Bronchial epithelial cell (primary cell): Measurements from ENCODE around the gene PEAK1. TPM values are rescaled to one million over a fixed set of nuclear protein-coding genes. Genes with fewer than 3 reads are reported as not detected.
"Not testable (repeated sequence)": the region's sequence is repeated elsewhere in the genome, so short reads cannot be mapped to it uniquely, and the experiment has no call there.

ENCODE experiments used
- DNase-seq: peaks from one replicate; pipeline ENCODE4 v3.0.0-alpha.2; 2010; ENCODE audit warnings: low read depth
- FAIRE-seq: peaks from 2 replicates; lab custom pipeline; 2011; peaks lifted over from hg19 to GRCh38; lab: Jason Lieb, UNC
- H3K27me3 ChIP-seq: 2 replicates; pipeline ENCODE4 v1.5.1; 2011; ENCODE audit warnings: low read length; ENCODE audit not compliant: control insufficient read depth, insufficient read depth
- H3K36me3 ChIP-seq: 2 replicates; pipeline ENCODE4 v1.5.1; 2011; ENCODE audit warnings: low read length; ENCODE audit not compliant: control insufficient read depth, insufficient read depth
- H3K4me3 ChIP-seq: 2 replicates; pipeline ENCODE4 v1.5.1; 2011; ENCODE audit warnings: mild to moderate bottlenecking, low read depth, low read length, control low read depth
- total RNA-seq: library from RNA; depleted of rRNA; stranded (reverse); fragments of >200 nt; gene quantifications from 2 replicates; pipeline ENCODE4 v1.2.1, GENCODE V29; 2014
- TF ChIP-seq, protein P1 (sequence below): IDR thresholded peaks from 2 replicates; pipeline ENCODE4 v1.5.1; 2011; ENCODE audit warnings: mild to moderate bottlenecking, moderate library complexity, low read length, control low read depth, inconsistent platforms; ENCODE audit not compliant: insufficient read depth, severe bottlenecking

The PEAK1 gene
- total RNA-seq, 1 donor from 2014 or later: 3.7 TPM

DNA sequence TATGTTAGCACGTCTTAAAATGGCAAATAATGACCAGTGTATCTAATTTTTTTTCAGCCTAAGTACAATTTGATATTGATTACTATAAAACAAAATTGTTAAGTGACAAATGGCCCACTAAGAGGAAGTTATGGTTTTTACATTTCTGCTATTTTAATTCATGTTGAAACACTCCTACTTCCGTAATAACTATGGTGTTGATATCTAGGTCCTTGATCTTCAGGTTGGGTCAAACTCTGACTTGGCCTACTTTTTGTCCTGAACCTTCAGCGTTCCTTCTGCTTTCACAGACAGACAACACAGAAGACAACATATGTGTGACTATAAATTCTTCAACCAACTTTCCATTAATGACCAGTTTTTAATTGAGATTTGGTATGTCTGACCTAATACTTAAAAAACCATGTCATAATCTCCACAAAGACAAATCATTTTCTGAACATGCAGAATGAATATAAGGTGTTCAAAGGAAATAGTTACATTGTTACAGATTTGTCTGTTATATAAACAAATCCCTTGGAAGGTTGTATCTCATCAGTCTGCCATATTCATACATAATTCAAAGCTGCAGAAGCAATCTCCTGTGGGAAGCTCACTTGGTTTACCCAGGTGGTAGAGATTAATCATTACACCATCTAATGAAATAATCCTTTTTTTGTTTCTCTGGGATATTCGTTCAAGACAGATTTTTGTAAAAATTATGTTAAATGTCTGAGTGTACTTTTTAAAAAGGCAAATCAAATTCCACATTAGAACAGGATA, 256.9 kb downstream of the PEAK1 start:
- Histone ChIP-seq H3K4me3 (no peak overlapping the region), H3K27me3 (no peaks in the 10 kb centered on the region), H3K36me3 (no peaks in the 10 kb centered on the region)
- TF ChIP-seq, protein P1, sequence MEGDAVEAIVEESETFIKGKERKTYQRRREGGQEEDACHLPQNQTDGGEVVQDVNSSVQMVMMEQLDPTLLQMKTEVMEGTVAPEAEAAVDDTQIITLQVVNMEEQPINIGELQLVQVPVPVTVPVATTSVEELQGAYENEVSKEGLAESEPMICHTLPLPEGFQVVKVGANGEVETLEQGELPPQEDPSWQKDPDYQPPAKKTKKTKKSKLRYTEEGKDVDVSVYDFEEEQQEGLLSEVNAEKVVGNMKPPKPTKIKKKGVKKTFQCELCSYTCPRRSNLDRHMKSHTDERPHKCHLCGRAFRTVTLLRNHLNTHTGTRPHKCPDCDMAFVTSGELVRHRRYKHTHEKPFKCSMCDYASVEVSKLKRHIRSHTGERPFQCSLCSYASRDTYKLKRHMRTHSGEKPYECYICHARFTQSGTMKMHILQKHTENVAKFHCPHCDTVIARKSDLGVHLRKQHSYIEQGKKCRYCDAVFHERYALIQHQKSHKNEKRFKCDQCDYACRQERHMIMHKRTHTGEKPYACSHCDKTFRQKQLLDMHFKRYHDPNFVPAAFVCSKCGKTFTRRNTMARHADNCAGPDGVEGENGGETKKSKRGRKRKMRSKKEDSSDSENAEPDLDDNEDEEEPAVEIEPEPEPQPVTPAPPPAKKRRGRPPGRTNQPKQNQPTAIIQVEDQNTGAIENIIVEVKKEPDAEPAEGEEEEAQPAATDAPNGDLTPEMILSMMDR: no peak
- DNase-seq: no peak
- FAIRE-seq: no peak

DNA sequence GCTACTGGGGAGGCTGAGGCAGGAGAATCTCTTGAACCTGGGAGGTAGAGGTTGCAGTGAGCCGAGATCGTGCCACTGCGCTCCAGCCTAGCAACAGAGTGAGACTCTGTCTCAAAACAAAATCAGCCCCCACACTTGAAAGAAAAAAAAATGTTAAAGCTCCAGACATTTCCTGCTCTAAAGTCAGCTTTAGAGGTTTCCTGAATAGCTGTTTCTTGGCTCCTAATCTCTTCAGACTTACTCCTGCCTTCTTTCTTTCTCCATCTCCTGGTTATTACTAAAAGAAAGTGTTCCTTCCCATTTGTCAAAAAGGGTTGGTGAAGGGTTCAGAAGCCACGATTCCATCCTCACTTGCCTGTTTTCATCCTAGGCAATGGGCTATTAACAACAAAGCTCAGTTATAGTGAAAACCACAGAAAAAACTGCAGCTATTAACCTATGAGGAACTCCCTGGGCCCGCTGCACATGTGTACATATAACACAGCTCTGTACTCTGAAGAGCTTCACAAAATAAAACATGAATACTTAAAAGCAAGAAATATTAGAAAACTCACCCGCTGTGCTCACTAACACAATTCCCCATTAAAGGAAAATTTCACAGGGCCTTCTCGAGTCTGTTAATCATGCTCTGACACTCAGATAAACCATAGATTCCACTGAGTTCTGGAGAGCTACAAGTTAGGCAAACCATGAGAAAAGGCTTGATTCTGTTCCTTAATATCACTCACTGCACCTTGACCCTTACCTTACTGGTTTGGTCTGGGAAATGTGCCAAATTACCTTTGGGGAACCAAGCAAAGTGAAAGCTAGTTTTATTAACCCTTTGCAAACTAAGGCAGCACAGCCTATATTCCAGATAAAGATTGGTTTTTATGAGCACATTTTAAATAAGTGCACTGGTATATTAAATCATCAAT, 259.1 kb downstream of the PEAK1 start:
- DNase-seq (peak; percentile 35), FAIRE-seq (no peak)
- Histone ChIP-seq H3K36me3 (no peaks in the 10 kb centered on the region), H3K27me3 (no peaks in the 10 kb centered on the region), H3K4me3 (no peak overlapping the region)
- TF ChIP-seq, protein P1: no peak

DNA sequence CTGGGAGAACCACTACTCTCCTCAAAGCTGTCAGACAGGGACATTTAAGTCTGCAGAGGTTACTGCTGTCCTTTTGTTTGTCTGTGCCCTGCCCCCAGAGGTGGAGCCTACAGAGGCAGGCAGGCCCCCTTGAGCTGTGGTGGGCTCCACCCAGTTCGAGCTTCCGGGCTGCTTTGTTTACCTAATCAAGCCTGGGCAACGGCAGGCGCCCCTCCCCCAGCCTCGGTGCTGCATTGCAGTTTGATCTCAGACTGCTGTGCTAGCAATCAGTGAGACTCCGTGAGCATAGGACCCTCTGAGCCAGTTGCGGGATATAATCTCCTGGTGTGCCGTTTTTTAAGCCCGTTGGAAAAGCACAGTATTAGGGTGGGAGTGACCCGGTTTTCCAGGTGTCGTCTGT, 263.9 kb downstream of the PEAK1 start:
- not testable (repeated sequence) for H3K36me3 ChIP-seq, H3K4me3 ChIP-seq, FAIRE-seq, H3K27me3 ChIP-seq, DNase-seq

DNA sequence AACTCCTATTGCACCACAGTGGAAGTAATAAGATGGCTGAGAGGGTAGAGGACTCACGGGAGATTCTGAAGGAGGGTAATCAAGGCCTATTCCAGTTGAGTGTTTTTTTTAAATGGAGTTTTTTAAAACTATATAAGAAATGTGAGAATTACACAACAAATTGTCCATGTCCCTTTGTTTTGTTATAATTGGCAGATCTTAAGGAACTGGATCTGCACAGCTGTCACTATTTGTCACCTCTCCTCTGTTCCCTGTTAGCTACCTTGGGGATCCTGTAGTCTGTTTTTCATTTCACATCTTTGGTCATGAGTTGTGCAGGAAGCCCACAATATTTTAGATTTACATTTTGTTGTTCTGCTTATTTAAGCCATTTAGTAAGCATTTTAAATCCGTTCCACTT, 271.7 kb downstream of the PEAK1 start:
- DNase-seq: no peak
- Histone ChIP-seq H3K4me3 (no peak overlapping the region), H3K27me3 (no peaks in the 10 kb centered on the region), H3K36me3 (no peaks in the 10 kb centered on the region)
- FAIRE-seq: no peak
- TF ChIP-seq, protein P1: no peak

DNA sequence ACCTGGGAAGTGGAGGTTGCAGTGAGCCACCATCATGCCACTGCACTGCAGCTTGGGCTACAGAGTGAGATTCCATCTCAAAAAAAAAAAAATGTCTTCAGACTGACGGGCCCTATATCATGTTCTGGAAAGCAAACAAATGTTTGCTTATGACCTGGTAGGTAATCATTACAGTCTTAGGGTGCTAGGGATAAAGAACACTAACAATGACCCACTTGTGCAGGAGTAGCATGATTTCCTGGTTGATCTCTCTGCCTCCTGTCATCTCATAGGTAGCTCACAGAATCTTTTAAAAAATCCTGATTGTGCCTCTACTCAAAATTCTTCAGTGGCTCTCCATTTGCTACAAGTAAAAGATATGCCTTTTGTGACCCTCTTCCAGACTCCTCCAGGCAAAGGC, 274.5 kb downstream of the PEAK1 start:
- no peak for FAIRE-seq
- H3K27me3 ChIP-seq: no peaks in the 10 kb centered on the region
- no peaks in the 10 kb centered on the region for H3K36me3 ChIP-seq
- H3K4me3 ChIP-seq: no peak overlapping the region
- TF ChIP-seq, protein P1: no peak
- no peak for DNase-seq

DNA sequence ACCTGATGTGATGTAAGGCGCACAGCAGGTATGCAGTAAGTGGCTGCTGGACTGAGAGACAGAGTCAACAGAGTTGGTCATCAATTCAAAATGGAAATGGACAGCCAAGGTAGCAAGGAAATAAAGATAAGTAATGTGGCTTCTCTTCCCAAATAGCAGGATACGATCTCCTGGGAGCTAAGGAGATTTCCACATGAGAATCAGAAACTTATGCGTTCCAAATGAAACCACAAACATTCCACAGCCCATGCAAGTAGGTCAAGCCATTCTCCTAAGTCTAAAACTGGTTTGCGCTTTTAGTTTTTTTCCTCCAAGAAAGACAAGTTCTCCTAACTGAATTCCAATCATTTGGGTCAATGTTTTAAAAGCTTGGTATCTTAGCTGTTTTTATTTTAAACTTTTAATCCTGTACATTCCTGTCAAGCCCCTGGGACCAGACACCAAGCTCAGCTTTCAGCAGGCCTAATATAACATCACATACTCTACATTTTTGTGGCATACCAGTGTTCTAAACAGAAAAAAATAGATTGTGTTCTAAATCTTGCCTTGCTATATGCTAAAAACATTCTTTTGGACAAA, 275.3 kb downstream of the PEAK1 start:
- no peaks in the 10 kb centered on the region for H3K27me3 ChIP-seq
- peak; percentile 21 for DNase-seq
- no peak for FAIRE-seq
- no peaks in the 10 kb centered on the region for H3K36me3 ChIP-seq
- no peak overlapping the region for H3K4me3 ChIP-seq
- TF ChIP-seq, protein P1: no peak
